ENCODE data around the gene RNF144A. TPM values are rescaled to one million over a fixed set of nuclear protein-coding genes. Genes with fewer than 3 reads are reported as not detected.

The RNF144A gene
- total and polyA plus RNA-seq, 2 donors (not counting 1 experiment from before 2014, with no cell fraction given) = 1.2 to 1.6 TPM

- Histone ChIP-seq H3K9me3 (ENCODE audit: control extremely low read depth in 1 of 3, control insufficient read depth in 2 of 3, insufficient read depth in 1 of 3, low read length in 2 of 3) (no peaks in the 10 kb centered on the region), H3K36me3 (replicated peaks in 1 of 2; ENCODE audit: control extremely low read depth in 1 of 2, control insufficient read depth in 1 of 2, extremely low read depth in 1 of 2, insufficient read depth in 2 of 2, low read length in 1 of 2) (no peaks in the 10 kb centered on the region), H3K79me2 (ENCODE audit: control insufficient read depth, insufficient read depth, low read length) (peaks cover 4% of the 10 kb centered on the region), H4K20me1 (ENCODE audit: control insufficient read depth, insufficient read depth, low read length, poor library complexity, severe bottlenecking) (no peaks in the 10 kb centered on the region), H3K27ac (ENCODE audit: low read length in 2 of 2) (no peak overlapping the region), H3K4me1 (ENCODE audit: control insufficient read depth in 2 of 2, insufficient read depth in 2 of 2, low read length in 2 of 2) (peaks cover 14 to 15% of the 10 kb centered on the region in 2 donors), H2AFZ (ENCODE audit: insufficient read depth, low read depth, low read length, poor library complexity, severe bottlenecking) (no peak overlapping the region), H3K4me2 (replicated peaks; ENCODE audit: low read depth, low read length, poor library complexity, severe bottlenecking) (no peak overlapping the region), H3K4me3 (ENCODE audit: control extremely low read depth in 1 of 5, extremely low read depth in 1 of 5, insufficient read depth in 1 of 5, low read depth in 2 of 5, low read length in 4 of 5) (no peak overlapping the region), H3K9ac (ENCODE audit: low read length) (no peak overlapping the region), H3K27me3 (replicated peaks in 1 of 4; ENCODE audit: control extremely low read depth in 1 of 4, control insufficient read depth in 3 of 4, insufficient read depth in 4 of 4, low read length in 3 of 4) (peaks cover 0 to 8% (median 3%) of the 10 kb centered on the region in 4 experiments)
- intact Hi-C loops (cut with micrococcal nuclease) = no loop called here
- H3K27ac Mint-ChIP-seq = no peak overlapping the region
- 0% methylated on average over 1 of the region's 2 CpGs for WGBS (ENCODE audit: insufficient coverage)
- peaks cover 15% of the 10 kb centered on the region for H3K27me3 Mint-ChIP-seq
- CTCF ChIA-PET = no interaction called here
- POLR2A ChIA-PET = no interaction called here
- ATAC-seq (ENCODE audit: low read depth) = no peak
- DNase-seq = no peak
- no peak overlapping the region for H3K4me3 Mint-ChIP-seq
- H3K9me3 Mint-ChIP-seq (ENCODE audit: insufficient read depth) = no peaks in the 10 kb centered on the region
- no peak for TF ChIP-seq EZH2 (IDR thresholded peaks at IDR 0.05; ENCODE audit: borderline replicate concordance, insufficient read depth, low read depth, low read length, poor library complexity, severe bottlenecking)
- TF ChIP-seq CTCF (IDR thresholded peaks at IDR 0.05) = no peak
- peaks cover 23% of the 10 kb centered on the region for H3K4me1 Mint-ChIP-seq
Observed at GRCh38 chr2:6880200-6880733, 36.9 kb upstream of the RNF144A start.

GRCh38 chr2:6881046-6881445 lies 36.2 kb upstream of the RNF144A start:
- Histone ChIP-seq H2AFZ (ENCODE audit: insufficient read depth, low read depth, low read length, poor library complexity, severe bottlenecking) (no peak overlapping the region), H3K27me3 (replicated peaks in 1 of 4; ENCODE audit: control extremely low read depth in 1 of 4, control insufficient read depth in 3 of 4, insufficient read depth in 4 of 4, low read length in 3 of 4) (peaks cover 0 to 8% (median 3%) of the 10 kb centered on the region in 4 experiments), H3K4me2 (replicated peaks; ENCODE audit: low read depth, low read length, poor library complexity, severe bottlenecking) (no peak overlapping the region), H3K79me2 (ENCODE audit: control insufficient read depth, insufficient read depth, low read length) (peaks cover 4% of the 10 kb centered on the region), H3K36me3 (replicated peaks in 1 of 2; ENCODE audit: control extremely low read depth in 1 of 2, control insufficient read depth in 1 of 2, extremely low read depth in 1 of 2, insufficient read depth in 2 of 2, low read length in 1 of 2) (no peaks in the 10 kb centered on the region), H3K9ac (ENCODE audit: low read length) (no peak overlapping the region), H3K27ac (ENCODE audit: low read length in 2 of 2) (no peak overlapping the region), H3K4me3 (ENCODE audit: control extremely low read depth in 1 of 5, extremely low read depth in 1 of 5, insufficient read depth in 1 of 5, low read depth in 2 of 5, low read length in 4 of 5) (no peak overlapping the region), H4K20me1 (ENCODE audit: control insufficient read depth, insufficient read depth, low read length, poor library complexity, severe bottlenecking) (no peaks in the 10 kb centered on the region), H3K4me1 (ENCODE audit: control insufficient read depth in 2 of 2, insufficient read depth in 2 of 2, low read length in 2 of 2) (peaks cover 14 to 15% of the 10 kb centered on the region in 2 donors), H3K9me3 (ENCODE audit: control extremely low read depth in 1 of 3, control insufficient read depth in 2 of 3, insufficient read depth in 1 of 3, low read length in 2 of 3) (no peaks in the 10 kb centered on the region)
- Mint-ChIP-seq H3K27me3 (peaks cover 15% of the 10 kb centered on the region), H3K4me3 (no peak overlapping the region), H3K9me3 (ENCODE audit: insufficient read depth) (no peaks in the 10 kb centered on the region), H3K4me1 (peaks cover 23% of the 10 kb centered on the region), H3K27ac (no peak overlapping the region)
- intact Hi-C loops (cut with micrococcal nuclease) = no loop called here
- no peak for DNase-seq
- ATAC-seq (ENCODE audit: low read depth) = no peak
- no peak for TF ChIP-seq EZH2 (IDR thresholded peaks at IDR 0.05; ENCODE audit: borderline replicate concordance, insufficient read depth, low read depth, low read length, poor library complexity, severe bottlenecking)
- TF ChIP-seq CTCF (IDR thresholded peaks at IDR 0.05) = no peak
- CTCF ChIA-PET = no interaction called here
- POLR2A ChIA-PET = no interaction called here
- no CpG with 5 or more reads among the region's 1 CpG for WGBS (ENCODE audit: insufficient coverage)
